Right lobe of liver (tissue), 4 donors: ENCODE results near the gene GPSM3.

Experiments
- CTCF ChIP-seq, 4 donors: fragments of 200-600 bp in 3 of 4; fragments of 450-650 bp in 1 of 4; IDR thresholded peaks; one replicate each; pipeline versions ENCODE4 v1.5.1 to v1.8.0; 2016 to 2022; ENCODE audit warnings: antibody characterized with exemption in 4 of 4, mild to moderate bottlenecking in 2 of 4
- POLR2A ChIP-seq: fragments of 450-650 bp; IDR thresholded peaks from one replicate; pipeline ENCODE4 v1.6.1; 2017; ENCODE audit warnings: antibody characterized with exemption, mild to moderate bottlenecking
- donor health status: DM: no; HTN: no; CAD: no.
- donor health status: DM: no; HTN: no; CAD: no.
- donor health status: DM: no; HTN: yes; CAD: no.

GRCh38 chr6:32181915-32182529 lies 10.4 kb downstream of the GPSM3 start:
- no peak for TF ChIP-seq CTCF (IDR thresholded peaks at IDR 0.05)
- TF ChIP-seq POLR2A, result no peak
